ENCODE measurements around the gene ENHO.

- TF ChIP-seq CTCF (IDR thresholded peaks at IDR 0.05) (no peak), POLR2AphosphoS5 (IDR thresholded peaks at IDR 0.05; ENCODE audit: insufficient read depth in 1 of 2, low read depth in 1 of 2) (no peak), POLR2A (IDR thresholded peaks at IDR 0.05) (no peak)
These were observed 17.2 kb downstream of the ENHO start for GRCh38 chr9:34505370-34506120.

Data from vagina (tissue), 2 donors.